GM12891 (cell line): ENCODE results near the gene RNF145.

Source experiments
- POLR2A ChIP-seq: IDR thresholded peaks from 2 replicates; pipeline ENCODE4 v1.6.1; 2011; ENCODE audit warnings: low read depth, low read length, control low read depth
- POLR2AphosphoS5 ChIP-seq: IDR thresholded peaks from 2 replicates; pipeline ENCODE4 v1.6.1; 2011; ENCODE audit warnings: low read depth, low read length, control low read depth
- SPI1 ChIP-seq: IDR thresholded peaks from 2 replicates; pipeline ENCODE4 v1.6.1; 2011; ENCODE audit warnings: low read depth, low read length, control low read depth
- TAF1 ChIP-seq: IDR thresholded peaks from 2 replicates; pipeline ENCODE4 v1.6.1; 2011; ENCODE audit warnings: low read depth, low read length, control low read depth

GRCh38 chr5:159215886-159216285, 6.5 kb upstream of the RNF145 start:
- TF ChIP-seq TAF1 (no peak), POLR2AphosphoS5 (no peak), POLR2A (no peak), SPI1 (no peak)
